Measurements from ENCODE around the gene PEAK1. TPM values are rescaled to one million over a fixed set of nuclear protein-coding genes. Genes with fewer than 3 reads are reported as not detected.
A peak's percentile ranks its signal among the peaks of the same experiment; 100 is the strongest.

Gene PEAK1
- total RNA-seq, 6 donors from 2014 or later: 82.8 to 142 (median 90.1) TPM

DNA sequence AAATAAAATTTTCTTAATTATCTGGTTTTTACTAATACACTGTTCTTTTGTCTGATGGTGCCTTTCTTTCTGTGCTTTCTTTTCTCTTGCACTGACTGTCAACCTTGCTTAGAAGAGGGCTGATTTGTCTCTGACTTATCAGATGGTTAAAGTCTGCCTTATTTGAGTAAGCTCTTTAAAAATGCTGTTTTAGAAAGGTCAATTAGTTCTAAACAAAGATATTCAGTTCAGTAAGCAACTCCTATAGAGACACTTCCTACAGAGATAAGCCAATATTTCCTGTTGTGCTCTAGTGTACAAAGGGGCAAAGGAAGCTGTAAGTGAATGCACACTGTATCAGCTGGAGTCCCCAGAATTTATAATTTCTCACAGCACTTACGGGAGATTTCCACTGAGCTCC lies 195.6 kb downstream of the PEAK1 start:
- ATAC-seq (ENCODE audit: low FRiP score in 2 of 2): no peak
- Histone ChIP-seq H3K27ac (peak overlapping the region in 2 of 4 donors; percentile 21 to 62), H3K4me3 (no peak overlapping the region), H3K36me3 (no peaks in the 10 kb centered on the region), H3K27me3 (no peaks in the 10 kb centered on the region), H3K4me1 (peaks cover 10 to 25% (median 15%) of the 10 kb centered on the region in 4 donors), H3K9me3 (no peaks in the 10 kb centered on the region)
- DNase-seq: no peak
- TF ChIP-seq, protein P1, sequence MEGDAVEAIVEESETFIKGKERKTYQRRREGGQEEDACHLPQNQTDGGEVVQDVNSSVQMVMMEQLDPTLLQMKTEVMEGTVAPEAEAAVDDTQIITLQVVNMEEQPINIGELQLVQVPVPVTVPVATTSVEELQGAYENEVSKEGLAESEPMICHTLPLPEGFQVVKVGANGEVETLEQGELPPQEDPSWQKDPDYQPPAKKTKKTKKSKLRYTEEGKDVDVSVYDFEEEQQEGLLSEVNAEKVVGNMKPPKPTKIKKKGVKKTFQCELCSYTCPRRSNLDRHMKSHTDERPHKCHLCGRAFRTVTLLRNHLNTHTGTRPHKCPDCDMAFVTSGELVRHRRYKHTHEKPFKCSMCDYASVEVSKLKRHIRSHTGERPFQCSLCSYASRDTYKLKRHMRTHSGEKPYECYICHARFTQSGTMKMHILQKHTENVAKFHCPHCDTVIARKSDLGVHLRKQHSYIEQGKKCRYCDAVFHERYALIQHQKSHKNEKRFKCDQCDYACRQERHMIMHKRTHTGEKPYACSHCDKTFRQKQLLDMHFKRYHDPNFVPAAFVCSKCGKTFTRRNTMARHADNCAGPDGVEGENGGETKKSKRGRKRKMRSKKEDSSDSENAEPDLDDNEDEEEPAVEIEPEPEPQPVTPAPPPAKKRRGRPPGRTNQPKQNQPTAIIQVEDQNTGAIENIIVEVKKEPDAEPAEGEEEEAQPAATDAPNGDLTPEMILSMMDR (IDR thresholded peaks at IDR 0.05): no peak
- TF ChIP-seq POLR2AphosphoS5 (IDR thresholded peaks at IDR 0.05) (no peak), EP300 (IDR thresholded peaks at IDR 0.05) (no peak), POLR2A (IDR thresholded peaks at IDR 0.05) (no peak)
- WGBS, 2 donors: 59 to 61% methylated on average over 1 of the region's 1 CpG

DNA sequence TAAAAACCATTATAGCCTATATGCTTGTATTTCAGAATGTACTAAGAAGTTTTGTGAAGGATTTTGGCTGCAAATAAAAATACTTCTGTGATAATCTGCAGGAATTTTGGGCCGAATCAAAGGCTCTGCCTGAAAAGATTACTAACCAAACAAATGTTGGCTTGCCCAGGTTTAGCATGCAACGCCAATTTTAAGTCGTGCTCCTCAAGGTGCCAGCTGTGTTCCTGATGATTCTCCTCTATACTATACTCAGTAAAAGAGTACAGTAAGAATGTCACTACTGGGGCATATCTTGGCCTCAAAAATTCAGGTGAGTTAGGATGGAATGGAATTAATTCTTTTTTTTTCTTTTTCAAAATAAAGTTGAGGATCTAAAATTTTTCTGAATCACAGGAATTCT lies 198.2 kb downstream of the PEAK1 start:
- DNase-seq (no peak), ATAC-seq (ENCODE audit: low FRiP score in 2 of 2) (no peak)
- Histone ChIP-seq H3K36me3 (peaks cover 0 to 4% (median 0%) of the 10 kb centered on the region in 4 donors), H3K4me1 (peaks cover 10 to 25% (median 15%) of the 10 kb centered on the region in 4 donors), H3K4me3 (no peak overlapping the region), H3K9me3 (no peaks in the 10 kb centered on the region), H3K27me3 (no peaks in the 10 kb centered on the region), H3K27ac (no peak overlapping the region)
- 70 to 85% methylated on average over 3 of the region's 3 CpGs for WGBS, 2 donors
- TF ChIP-seq, protein P1 (IDR thresholded peaks at IDR 0.05): no peak
- TF ChIP-seq POLR2A (IDR thresholded peaks at IDR 0.05) (no peak), EP300 (IDR thresholded peaks at IDR 0.05) (no peak), POLR2AphosphoS5 (IDR thresholded peaks at IDR 0.05) (no peak)

DNA sequence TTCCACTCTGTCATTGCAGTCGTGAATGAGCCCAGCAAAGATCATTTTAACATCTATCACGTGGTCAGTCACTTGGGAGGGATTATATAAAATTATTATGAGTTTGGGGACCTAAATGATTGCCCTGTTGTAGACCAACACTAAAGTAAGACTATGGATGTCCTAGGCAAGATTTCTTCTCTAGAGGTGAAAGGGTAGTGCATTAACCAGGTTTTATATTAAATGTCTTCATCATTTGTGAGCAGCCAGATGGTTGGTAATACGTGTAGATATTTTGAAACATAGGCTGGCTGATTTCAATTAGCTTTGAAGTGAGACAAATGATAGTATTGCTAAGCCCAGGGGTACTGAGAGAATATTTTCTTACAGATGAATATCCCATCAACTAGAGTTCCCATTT lies 198.7 kb downstream of the PEAK1 start:
- Histone ChIP-seq H3K9me3 (no peaks in the 10 kb centered on the region), H3K36me3 (peaks cover 0 to 4% (median 0%) of the 10 kb centered on the region in 4 donors), H3K27ac (no peak overlapping the region), H3K4me3 (no peak overlapping the region), H3K27me3 (no peaks in the 10 kb centered on the region), H3K4me1 (peaks cover 10 to 23% (median 15%) of the 10 kb centered on the region in 4 donors)
- WGBS, 2 donors: 90 to 93% methylated on average over 3 of the region's 3 CpGs
- TF ChIP-seq, protein P1 (IDR thresholded peaks at IDR 0.05): no peak
- TF ChIP-seq POLR2A (IDR thresholded peaks at IDR 0.05) (no peak), EP300 (IDR thresholded peaks at IDR 0.05) (no peak), POLR2AphosphoS5 (IDR thresholded peaks at IDR 0.05) (no peak)
- DNase-seq (no peak), ATAC-seq (ENCODE audit: low FRiP score in 2 of 2) (no peak)

DNA sequence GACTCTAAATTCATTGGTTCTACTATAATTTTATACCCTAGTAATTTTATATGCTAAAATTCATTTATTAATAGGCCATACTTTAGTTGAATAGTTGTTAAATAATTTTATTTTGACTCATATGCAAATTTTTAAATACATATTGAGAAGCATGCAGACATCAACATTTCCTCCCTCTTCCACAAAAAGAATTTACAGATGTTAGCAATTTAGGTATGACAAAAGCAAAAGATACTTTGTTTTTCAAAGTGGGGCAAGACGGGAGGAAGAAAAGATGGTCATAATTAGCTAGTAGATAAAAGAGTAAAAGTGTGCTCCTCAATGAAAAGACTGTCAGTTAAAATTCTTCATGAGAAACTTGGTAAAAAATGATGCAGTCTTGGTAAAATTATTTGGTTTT lies 200.1 kb downstream of the PEAK1 start:
- TF ChIP-seq POLR2AphosphoS5 (IDR thresholded peaks at IDR 0.05): no peak
- TF ChIP-seq EP300 (IDR thresholded peaks at IDR 0.05): no peak
- TF ChIP-seq, protein P1 (IDR thresholded peaks at IDR 0.05): no peak
- TF ChIP-seq POLR2A (IDR thresholded peaks at IDR 0.05): no peak
- ATAC-seq (ENCODE audit: low FRiP score in 2 of 2): no peak
- 91 to 100% methylated on average over 1 of the region's 1 CpG for WGBS, 2 donors
- Histone ChIP-seq H3K4me3 (no peak overlapping the region), H3K4me1 (peaks cover 7 to 14% (median 10%) of the 10 kb centered on the region in 4 donors), H3K36me3 (peaks cover 0 to 4% (median 0%) of the 10 kb centered on the region in 4 donors), H3K27ac (no peak overlapping the region), H3K27me3 (no peaks in the 10 kb centered on the region), H3K9me3 (no peaks in the 10 kb centered on the region)
- DNase-seq: no peak

DNA sequence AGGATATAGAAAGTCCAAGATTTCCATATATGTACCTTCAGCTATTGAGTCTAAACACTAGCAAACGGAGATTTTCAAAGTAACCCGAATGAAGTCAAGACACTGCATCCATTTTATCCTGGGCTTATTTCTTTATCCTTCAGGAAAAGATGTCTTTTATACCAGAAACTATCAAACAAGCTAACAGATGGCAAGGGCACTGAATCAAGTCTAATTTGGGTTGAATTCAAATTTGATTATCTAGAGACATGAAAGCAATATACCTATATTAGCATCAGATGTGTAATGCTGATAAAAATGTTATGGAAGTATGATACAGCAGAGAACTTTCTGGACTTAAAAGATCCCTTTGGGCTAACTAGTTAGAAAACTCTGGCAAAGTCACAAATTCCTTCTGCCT lies 210.7 kb downstream of the PEAK1 start:
- Histone ChIP-seq H3K9me3 (no peaks in the 10 kb centered on the region), H3K4me3 (no peak overlapping the region), H3K27ac (peak overlapping the region in 1 of 4 donors; percentile 7), H3K4me1 (no peaks in the 10 kb centered on the region), H3K36me3 (no peaks in the 10 kb centered on the region), H3K27me3 (no peaks in the 10 kb centered on the region)
- TF ChIP-seq POLR2AphosphoS5 (IDR thresholded peaks at IDR 0.05) (no peak), EP300 (IDR thresholded peaks at IDR 0.05) (no peak), POLR2A (IDR thresholded peaks at IDR 0.05) (no peak)
- TF ChIP-seq, protein P1 (IDR thresholded peaks at IDR 0.05): no peak
- DNase-seq (no peak), ATAC-seq (ENCODE audit: low FRiP score in 2 of 2) (no peak)
- WGBS, 2 donors: 88 to 94% methylated on average over 2 of the region's 2 CpGs
